PFSK-1 (cell line): ENCODE measurements around the gene SHC4.

Experiments used
- POLR2AphosphoS5 ChIP-seq: IDR thresholded peaks from 2 replicates; pipeline ENCODE4 v1.6.1; 2012; ENCODE audit warnings: low read depth, mild to moderate bottlenecking, control low read depth, low read length, moderate library complexity
- TAF1 ChIP-seq: IDR thresholded peaks from 2 replicates; pipeline ENCODE4 v1.6.1; 2012; ENCODE audit warnings: low read length, control low read depth, borderline replicate concordance; ENCODE audit not compliant: insufficient read depth
- TF ChIP-seq, protein P1 (sequence below), 2 experiments: IDR thresholded peaks; 2 replicates each; pipeline versions ENCODE4 v1.6.1 to v1.8.0; 2011 to 2012; ENCODE audit warnings: low read depth in 2 of 2, low read length in 2 of 2, control low read depth in 1 of 2, inconsistent platforms in 1 of 2, mild to moderate bottlenecking in 1 of 2, moderate library complexity in 1 of 2; ENCODE audit not compliant: insufficient read depth in 1 of 2

DNA sequence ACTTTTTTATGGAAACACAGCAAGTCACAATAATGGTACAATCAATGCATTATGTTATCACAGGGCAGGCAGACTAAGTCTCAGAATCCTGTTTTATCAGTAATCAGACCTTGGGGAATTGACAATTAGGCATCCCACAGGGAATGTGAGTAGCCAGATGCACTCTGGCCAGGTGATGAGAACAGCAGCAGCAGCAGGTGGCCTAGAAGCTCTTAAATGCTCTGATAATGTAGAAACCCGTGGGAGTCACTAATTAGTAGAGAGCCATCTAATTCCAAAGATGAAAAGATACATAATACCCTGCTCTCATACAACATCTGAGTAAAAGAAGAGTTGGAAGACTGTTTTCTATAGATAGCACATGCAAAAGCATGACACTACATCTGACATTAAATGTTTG, 165.4 kb downstream of the SHC4 start:
- no peak for TF ChIP-seq POLR2AphosphoS5
- TF ChIP-seq, protein P1, sequence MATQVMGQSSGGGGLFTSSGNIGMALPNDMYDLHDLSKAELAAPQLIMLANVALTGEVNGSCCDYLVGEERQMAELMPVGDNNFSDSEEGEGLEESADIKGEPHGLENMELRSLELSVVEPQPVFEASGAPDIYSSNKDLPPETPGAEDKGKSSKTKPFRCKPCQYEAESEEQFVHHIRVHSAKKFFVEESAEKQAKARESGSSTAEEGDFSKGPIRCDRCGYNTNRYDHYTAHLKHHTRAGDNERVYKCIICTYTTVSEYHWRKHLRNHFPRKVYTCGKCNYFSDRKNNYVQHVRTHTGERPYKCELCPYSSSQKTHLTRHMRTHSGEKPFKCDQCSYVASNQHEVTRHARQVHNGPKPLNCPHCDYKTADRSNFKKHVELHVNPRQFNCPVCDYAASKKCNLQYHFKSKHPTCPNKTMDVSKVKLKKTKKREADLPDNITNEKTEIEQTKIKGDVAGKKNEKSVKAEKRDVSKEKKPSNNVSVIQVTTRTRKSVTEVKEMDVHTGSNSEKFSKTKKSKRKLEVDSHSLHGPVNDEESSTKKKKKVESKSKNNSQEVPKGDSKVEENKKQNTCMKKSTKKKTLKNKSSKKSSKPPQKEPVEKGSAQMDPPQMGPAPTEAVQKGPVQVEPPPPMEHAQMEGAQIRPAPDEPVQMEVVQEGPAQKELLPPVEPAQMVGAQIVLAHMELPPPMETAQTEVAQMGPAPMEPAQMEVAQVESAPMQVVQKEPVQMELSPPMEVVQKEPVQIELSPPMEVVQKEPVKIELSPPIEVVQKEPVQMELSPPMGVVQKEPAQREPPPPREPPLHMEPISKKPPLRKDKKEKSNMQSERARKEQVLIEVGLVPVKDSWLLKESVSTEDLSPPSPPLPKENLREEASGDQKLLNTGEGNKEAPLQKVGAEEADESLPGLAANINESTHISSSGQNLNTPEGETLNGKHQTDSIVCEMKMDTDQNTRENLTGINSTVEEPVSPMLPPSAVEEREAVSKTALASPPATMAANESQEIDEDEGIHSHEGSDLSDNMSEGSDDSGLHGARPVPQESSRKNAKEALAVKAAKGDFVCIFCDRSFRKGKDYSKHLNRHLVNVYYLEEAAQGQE (IDR thresholded peaks at IDR 0.05; ENCODE audit: insufficient read depth in 1 of 2, low read depth in 2 of 2, low read length in 2 of 2): no peak
- no peak for TF ChIP-seq TAF1
